Smooth muscle cell (in vitro differentiated cells): Measurements from ENCODE around the gene NAA35. TPM values are rescaled to one million over a fixed set of nuclear protein-coding genes. Genes with fewer than 3 reads are reported as not detected.

ENCODE experiments used
- DNase-seq: peaks from one replicate; lab custom pipeline; 2025; ENCODE audit not compliant: unreplicated experiment; lab: John Stamatoyannopoulos, UW
- H2AFZ ChIP-seq: fragments of 200-600 bp; sonication (generic); 2 replicates; pipeline ENCODE4 v1.6.0; 2016; ENCODE audit warnings: antibody characterized with exemption, low read depth, mild to moderate bottlenecking
- H3F3A ChIP-seq: fragments of 200-600 bp; sonication (generic); 2 replicates; pipeline ENCODE4 v1.6.0; 2017; ENCODE audit warnings: antibody characterized with exemption, low read depth
- H3K27ac ChIP-seq: fragments of 200-600 bp; sonication (generic); 2 replicates; pipeline ENCODE4 v1.5.1; 2016; ENCODE audit warnings: low read depth, mild to moderate bottlenecking
- H3K27me3 ChIP-seq: fragments of 200-600 bp; sonication (generic); 2 replicates; pipeline ENCODE4 v1.6.1; 2016; ENCODE audit warnings: low read depth, mild to moderate bottlenecking
- H3K36me3 ChIP-seq: fragments of 200-600 bp; sonication (generic); 2 replicates; pipeline ENCODE4 v1.5.1; 2016; ENCODE audit warnings: low read depth
- H3K4me1 ChIP-seq: fragments of 200-600 bp; sonication (generic); 2 replicates; pipeline ENCODE4 v1.5.1; 2016; ENCODE audit warnings: low read depth
- H3K4me2 ChIP-seq: fragments of 200-600 bp; sonication (generic); 2 replicates; pipeline ENCODE4 v1.6.0; 2016; ENCODE audit warnings: mild to moderate bottlenecking
- H3K4me3 ChIP-seq: fragments of 200-600 bp; sonication (generic); 2 replicates; pipeline ENCODE4 v1.5.1; 2016; ENCODE audit warnings: mild to moderate bottlenecking
- H3K79me2 ChIP-seq: fragments of 200-600 bp; sonication (generic); 2 replicates; pipeline ENCODE4 v1.6.0; 2016; ENCODE audit warnings: low read depth, mild to moderate bottlenecking
- H3K9ac ChIP-seq: fragments of 200-600 bp; sonication (generic); 2 replicates; pipeline ENCODE4 v1.6.0; 2016; ENCODE audit warnings: low read depth
- H3K9me3 ChIP-seq: fragments of 200-600 bp; sonication (generic); replicated peaks from 2 replicates; pipeline ENCODE4 v1.5.1; 2016; ENCODE audit warnings: low read depth
- H4K20me1 ChIP-seq: fragments of 200-600 bp; sonication (generic); 2 replicates; pipeline ENCODE4 v1.6.0; 2016; ENCODE audit warnings: low read depth
- CTCF ChIP-seq: fragments of 200-600 bp; sonication (generic); IDR thresholded peaks from 2 replicates; pipeline ENCODE4 v1.5.1; 2017; ENCODE audit warnings: borderline replicate concordance, mild to moderate bottlenecking, antibody characterized with exemption; ENCODE audit not compliant: insufficient read depth, poor library complexity, severe bottlenecking
- WGBS: methylation state at CpG from one replicate; pipeline ENCODE4 v1.1.7; 2016; ENCODE audit warnings: low lambda C conversion rate; 5-methylcytosine and 5-hydroxymethylcytosine counted together
- polyA plus RNA-seq: library from polyadenylated mRNA; unstranded; fragments of >200 nt; fragmentation: Nextera tagmentation; extraction: Ambion mirVana; gene quantifications from 2 replicates; pipeline ENCODE4 v1.2.1, GENCODE V29; 2016
- total RNA-seq: library from RNA; depleted of rRNA; stranded (reverse); fragments of >200 nt; gene quantifications from 2 replicates; pipeline ENCODE4 v1.2.3, GENCODE V29; 2014

The NAA35 gene
- total and polyA plus RNA-seq, 2 experiments from 2014 or later, result 14.9 to 26.4 TPM

GRCh38 chr9:86041311-86041741 lies 100.4 kb downstream of the NAA35 start:
- Histone ChIP-seq H4K20me1 (no peaks in the 10 kb centered on the region), H3F3A (no peaks in the 10 kb centered on the region), H3K79me2 (no peaks in the 10 kb centered on the region), H3K4me1 (no peaks in the 10 kb centered on the region), H3K27ac (no peak overlapping the region), H3K4me2 (no peak overlapping the region), H3K4me3 (no peak overlapping the region), H3K27me3 (no peaks in the 10 kb centered on the region), H3K9me3 (no peaks in the 10 kb centered on the region), H2AFZ (no peak overlapping the region), H3K36me3 (no peaks in the 10 kb centered on the region), H3K9ac (no peak overlapping the region)
- no peak for DNase-seq
- no peak for TF ChIP-seq CTCF
- 83% methylated on average over 8 of the region's 8 CpGs for WGBS

DNA sequence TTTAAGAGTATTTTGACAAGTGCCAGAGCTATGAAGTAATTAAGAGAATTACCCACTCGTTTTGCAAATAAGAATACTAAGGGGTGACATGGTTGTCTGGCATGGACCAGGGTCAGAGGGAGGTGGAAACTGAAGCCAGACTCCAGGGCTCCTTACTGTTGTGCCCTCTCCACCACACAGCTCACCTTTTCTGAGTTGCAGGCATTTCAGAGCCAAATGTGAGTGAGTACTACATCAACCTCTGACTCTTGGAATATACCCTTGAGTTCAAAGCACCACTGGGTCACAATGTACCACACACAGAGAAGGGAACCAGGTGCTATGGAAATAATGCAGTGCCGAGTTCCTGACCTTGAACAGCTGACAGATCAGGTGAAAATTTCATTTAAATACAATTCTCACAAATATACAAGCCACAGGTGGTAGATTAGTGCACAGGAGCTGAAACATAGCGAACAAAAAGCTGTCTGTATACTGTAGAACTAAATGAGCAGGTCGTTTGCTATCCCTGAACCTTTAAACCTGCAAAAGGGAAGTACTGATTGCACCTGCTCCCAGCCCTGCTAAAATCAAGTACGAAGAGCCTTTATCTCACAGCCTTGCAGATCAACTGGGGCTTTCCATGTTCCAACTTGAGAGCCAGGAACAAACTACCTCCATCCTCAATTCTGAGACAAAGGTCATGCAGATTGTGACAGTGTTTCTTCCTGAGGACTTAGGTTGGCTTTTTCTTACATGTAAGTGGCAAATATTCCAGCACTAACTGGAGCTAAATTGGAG lies 101.4 kb downstream of the NAA35 start:
- no peaks in the 10 kb centered on the region for H3K9me3 ChIP-seq
- no peaks in the 10 kb centered on the region for H3K4me1 ChIP-seq
- no peak overlapping the region for H3K4me2 ChIP-seq
- no peaks in the 10 kb centered on the region for H3K79me2 ChIP-seq
- no peaks in the 10 kb centered on the region for H3K27me3 ChIP-seq
- no peak overlapping the region for H3K4me3 ChIP-seq
- no peak overlapping the region for H3K27ac ChIP-seq
- 76% methylated on average over 5 of the region's 5 CpGs for WGBS
- no peaks in the 10 kb centered on the region for H3K36me3 ChIP-seq
- H4K20me1 ChIP-seq, result no peaks in the 10 kb centered on the region
- DNase-seq, result no peak
- no peaks in the 10 kb centered on the region for H3F3A ChIP-seq
- no peak overlapping the region for H3K9ac ChIP-seq
- H2AFZ ChIP-seq, result no peak overlapping the region
- no peak for TF ChIP-seq CTCF

GRCh38 chr9:86043586-86043985 lies 102.6 kb downstream of the NAA35 start:
- TF ChIP-seq CTCF, result no peak
- no peaks in the 10 kb centered on the region for H3K9me3 ChIP-seq
- H3K4me1 ChIP-seq, result no peaks in the 10 kb centered on the region
- H3F3A ChIP-seq, result no peaks in the 10 kb centered on the region
- H3K4me3 ChIP-seq, result no peak overlapping the region
- no peaks in the 10 kb centered on the region for H3K27me3 ChIP-seq
- no peak overlapping the region for H3K9ac ChIP-seq
- no peaks in the 10 kb centered on the region for H4K20me1 ChIP-seq
- no peak overlapping the region for H3K4me2 ChIP-seq
- H3K27ac ChIP-seq, result no peak overlapping the region
- WGBS, result 94% methylated on average over 5 of the region's 5 CpGs
- no peaks in the 10 kb centered on the region for H3K36me3 ChIP-seq
- no peak for DNase-seq
- H2AFZ ChIP-seq, result no peak overlapping the region
- H3K79me2 ChIP-seq, result no peaks in the 10 kb centered on the region

DNA sequence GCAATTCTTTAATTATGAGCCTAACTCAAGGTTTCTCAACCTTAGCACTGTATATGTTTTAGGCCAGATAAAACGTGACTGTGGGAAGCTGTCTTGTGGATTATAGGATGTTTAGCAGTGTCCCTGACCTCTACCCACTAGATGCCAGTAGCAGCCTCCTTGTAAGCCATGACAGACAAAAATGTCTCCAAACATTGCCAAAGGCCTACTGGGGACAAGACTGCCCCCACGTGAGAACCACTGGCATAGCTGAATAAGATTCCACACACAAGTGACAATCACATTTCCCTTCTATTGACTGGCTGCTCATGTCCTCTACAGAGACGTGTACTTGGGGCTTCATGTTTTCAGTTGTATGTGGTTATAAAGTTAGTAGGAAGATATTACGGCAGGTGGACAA lies 103.1 kb downstream of the NAA35 start:
- TF ChIP-seq CTCF, result no peak
- H3F3A ChIP-seq, result no peaks in the 10 kb centered on the region
- no peaks in the 10 kb centered on the region for H3K4me1 ChIP-seq
- no peak for DNase-seq
- no peak overlapping the region for H3K4me3 ChIP-seq
- H4K20me1 ChIP-seq, result no peaks in the 10 kb centered on the region
- no peaks in the 10 kb centered on the region for H3K79me2 ChIP-seq
- H3K27me3 ChIP-seq, result no peaks in the 10 kb centered on the region
- H3K9me3 ChIP-seq, result no peaks in the 10 kb centered on the region
- WGBS, result 78% methylated on average over 4 of the region's 4 CpGs
- H3K9ac ChIP-seq, result no peak overlapping the region
- no peaks in the 10 kb centered on the region for H3K36me3 ChIP-seq
- H3K27ac ChIP-seq, result no peak overlapping the region
- no peak overlapping the region for H3K4me2 ChIP-seq
- H2AFZ ChIP-seq, result no peak overlapping the region
